Neuronal stem cell (in vitro differentiated cells): ENCODE measurements around the gene TSPOAP1.

Experiments used
- DNase-seq: peaks from one replicate; pipeline ENCODE4 v3.0.0-alpha.2; 2013; ENCODE audit warnings: low spot score
- H2AFZ ChIP-seq: one replicate; pipeline ENCODE4 v1.6.1; 2013; ENCODE audit warnings: mild to moderate bottlenecking, low read length, inconsistent platforms
- H2AK5ac ChIP-seq: 2 replicates; pipeline ENCODE4 v1.6.1; 2013; ENCODE audit warnings: low read depth, mild to moderate bottlenecking, inconsistent platforms, low read length, moderate library complexity, mixed read lengths
- H2BK120ac ChIP-seq: 2 replicates; pipeline ENCODE4 v1.6.1; 2013; ENCODE audit warnings: low read depth, mild to moderate bottlenecking, inconsistent platforms, low read length, moderate library complexity, mixed read lengths
- H2BK12ac ChIP-seq: one replicate; pipeline ENCODE4 v1.6.1; 2013; ENCODE audit warnings: low read length, inconsistent platforms
- H2BK15ac ChIP-seq: 2 replicates; pipeline ENCODE4 v1.6.1; 2013; ENCODE audit warnings: mild to moderate bottlenecking, low read length, inconsistent platforms, mixed read lengths
- H2BK5ac ChIP-seq: one replicate; pipeline ENCODE4 v1.6.1; 2013; ENCODE audit warnings: inconsistent platforms, mild to moderate bottlenecking, low read length, moderate library complexity
- H3K14ac ChIP-seq: one replicate; pipeline ENCODE4 v1.6.1; 2013; ENCODE audit warnings: low read length, inconsistent platforms
- H3K18ac ChIP-seq: 2 replicates; pipeline ENCODE4 v1.6.1; 2013; ENCODE audit warnings: low read length, inconsistent platforms
- H3K23ac ChIP-seq: 2 replicates; pipeline ENCODE4 v1.6.1; 2013; ENCODE audit warnings: low read depth, mild to moderate bottlenecking, mixed read lengths, low read length, inconsistent platforms; ENCODE audit not compliant: poor library complexity
- H3K27ac ChIP-seq: replicated peaks from 3 replicates; pipeline ENCODE4 v1.5.1; 2013; ENCODE audit warnings: low read length, inconsistent platforms
- H3K27me3 ChIP-seq, 3 experiments: 2 replicates each; pipeline ENCODE4 v1.6.1; 2013; ENCODE audit warnings: low read length in 3 of 3, mild to moderate bottlenecking in 2 of 3, inconsistent platforms in 1 of 3, low read depth in 1 of 3, mixed read lengths in 1 of 3, moderate library complexity in 1 of 3; ENCODE audit not compliant: control insufficient read depth in 3 of 3, insufficient read depth in 3 of 3
- H3K36me3 ChIP-seq, 2 donors: replicated peaks in 1 of 2; 2 replicates each; pipeline ENCODE4 v1.6.1; 2013; ENCODE audit warnings: low read length in 2 of 2; ENCODE audit not compliant: control insufficient read depth in 2 of 2, insufficient read depth in 2 of 2
- H3K4ac ChIP-seq: 2 replicates; pipeline ENCODE4 v1.6.1; 2013; ENCODE audit warnings: inconsistent platforms, mild to moderate bottlenecking, low read length, moderate library complexity
- H3K4me1 ChIP-seq, 2 donors: 1 replicate in 1 of 2; 2 replicates in 1 of 2; pipeline ENCODE4 v1.6.1; 2013; ENCODE audit warnings: low read length in 2 of 2, low read depth in 1 of 2; ENCODE audit not compliant: control insufficient read depth in 2 of 2, insufficient read depth in 1 of 2
- H3K4me2 ChIP-seq: one replicate; pipeline ENCODE4 v1.6.1; 2013; ENCODE audit warnings: mild to moderate bottlenecking, low read length, inconsistent platforms; ENCODE audit not compliant: insufficient read depth, poor library complexity, severe bottlenecking
- H3K4me3 ChIP-seq, 2 donors: 2 replicates each; pipeline ENCODE4 v1.5.1; 2013; ENCODE audit warnings: low read length in 2 of 2, mild to moderate bottlenecking in 2 of 2, inconsistent platforms in 1 of 2, moderate library complexity in 1 of 2
- H3K79me1 ChIP-seq: one replicate; pipeline ENCODE4 v1.6.1; 2013; ENCODE audit warnings: low read depth, mild to moderate bottlenecking, inconsistent platforms, low read length, moderate library complexity
- H3K9ac ChIP-seq: one replicate; pipeline ENCODE4 v1.6.1; 2013; ENCODE audit warnings: mild to moderate bottlenecking, low read depth, low read length, inconsistent platforms; ENCODE audit not compliant: poor library complexity
- H3K9me3 ChIP-seq, 2 donors: replicated peaks in 1 of 2; 2 replicates each; pipeline versions ENCODE3 to v1.6.1; 2013; ENCODE audit warnings: low read length in 2 of 2, mild to moderate bottlenecking in 2 of 2, inconsistent platforms in 1 of 2, low read depth in 1 of 2, mixed read lengths in 1 of 2, moderate library complexity in 1 of 2; ENCODE audit not compliant: control insufficient read depth in 2 of 2, insufficient read depth in 1 of 2
- H4K8ac ChIP-seq: one replicate; pipeline ENCODE4 v1.6.1; 2013; ENCODE audit warnings: low read depth, mild to moderate bottlenecking, inconsistent platforms, low read length, moderate library complexity
- H4K91ac ChIP-seq: one replicate; pipeline ENCODE4 v1.6.1; 2013; ENCODE audit warnings: low read length, low read depth, mild to moderate bottlenecking, inconsistent platforms; ENCODE audit not compliant: poor library complexity
- WGBS, 2 donors: extraction: QIAGEN DNeasy Blood & Tissue Kit; methylation state at CpG; one replicate each; pipeline ENCODE4 v1.1.7; 2013; ENCODE audit warnings: missing lambda C conversion rate in 2 of 2, mixed read lengths in 1 of 2; ENCODE audit not compliant: insufficient read length in 2 of 2, insufficient replicate concordance in 1 of 2; ENCODE audit errors: extremely low coverage in 2 of 2; 5-methylcytosine and 5-hydroxymethylcytosine counted together

TSPOAP1 gene

GRCh38 chr17:58269557-58270291 is 58.9 kb downstream of the TSPOAP1 start:
- Histone ChIP-seq H3K4me3 (no peak overlapping the region), H2BK5ac (no peak overlapping the region), H2BK15ac (no peak overlapping the region), H3K4me1 (no peaks in the 10 kb centered on the region), H4K8ac (no peak overlapping the region), H2BK12ac (no peak overlapping the region), H4K91ac (no peak overlapping the region), H3K79me1 (no peaks in the 10 kb centered on the region), H3K27ac (no peak overlapping the region), H3K4ac (no peak overlapping the region), H3K23ac (no peak overlapping the region), H3K9ac (peak overlapping the region; percentile 1), H2AK5ac (no peak overlapping the region), H2AFZ (no peak overlapping the region), H3K14ac (no peak overlapping the region), H3K36me3 (no peaks in the 10 kb centered on the region), H3K9me3 (no peaks in the 10 kb centered on the region), H3K18ac (no peak overlapping the region), H3K27me3 (peaks cover 0 to 40% (median 2%) of the 10 kb centered on the region in 3 experiments), H3K4me2 (no peak overlapping the region), H2BK120ac (no peak overlapping the region)
- no CpG with 5 or more reads among the region's 9 CpGs for WGBS, 2 donors
- no peak for DNase-seq

- no peak overlapping the region for H3K4me3 ChIP-seq
Measured at GRCh38 chr17:58268774-58269556, 59.6 kb downstream of the TSPOAP1 start.

DNA sequence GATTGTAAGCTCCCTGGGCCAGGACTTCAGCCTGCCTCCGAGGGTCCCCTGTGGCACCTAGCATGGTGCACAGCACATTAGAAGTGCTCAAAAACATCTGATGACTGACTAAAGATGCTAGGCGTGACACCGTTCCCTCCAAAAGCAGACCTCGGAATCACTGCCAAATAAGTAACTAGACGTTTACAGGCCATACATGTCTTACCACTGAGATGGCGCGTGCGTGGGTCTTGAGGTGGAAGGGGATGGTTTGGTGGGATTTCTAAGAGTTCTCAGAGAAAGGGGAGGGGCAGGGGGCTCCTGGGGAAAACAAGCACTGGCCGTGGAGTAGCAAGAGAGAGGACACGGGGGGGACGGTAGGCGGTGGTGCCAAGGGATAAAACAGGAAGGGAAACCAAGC is 60.3 kb downstream of the TSPOAP1 start:
- Histone ChIP-seq H3K4me2 (no peak overlapping the region), H2BK5ac (no peak overlapping the region), H3K4me1 (no peaks in the 10 kb centered on the region), H2BK120ac (no peak overlapping the region), H4K91ac (no peak overlapping the region), H2AFZ (no peak overlapping the region), H2BK15ac (no peak overlapping the region), H3K23ac (no peak overlapping the region), H3K9ac (no peak overlapping the region), H2BK12ac (no peak overlapping the region), H3K27me3 (peaks cover 0 to 53% (median under 1%) of the 10 kb centered on the region in 3 experiments), H3K79me1 (no peaks in the 10 kb centered on the region), H3K14ac (no peak overlapping the region), H3K9me3 (no peaks in the 10 kb centered on the region), H3K4me3 (no peak overlapping the region), H3K36me3 (no peaks in the 10 kb centered on the region), H4K8ac (no peak overlapping the region), H2AK5ac (no peak overlapping the region), H3K4ac (no peak overlapping the region), H3K27ac (no peak overlapping the region), H3K18ac (peak overlapping the region; percentile 55)
- no CpG with 5 or more reads among the region's 12 CpGs for WGBS, 2 donors
- DNase-seq: no peak

More at GRCh38 chr17:58268774-58269556, 59.6 kb downstream of the TSPOAP1 start:
- Histone ChIP-seq H2AFZ (no peak overlapping the region), H3K4ac (no peak overlapping the region), H3K23ac (peak overlapping the region; percentile 31), H4K91ac (no peak overlapping the region), H2AK5ac (no peak overlapping the region), H2BK12ac (no peak overlapping the region), H2BK120ac (no peak overlapping the region), H3K4me2 (no peak overlapping the region), H3K9ac (peak overlapping the region; percentile 1), H3K9me3 (no peaks in the 10 kb centered on the region), H3K4me1 (no peaks in the 10 kb centered on the region), H3K18ac (no peak overlapping the region), H2BK5ac (no peak overlapping the region), H3K27ac (no peak overlapping the region), H3K14ac (no peak overlapping the region), H3K36me3 (no peaks in the 10 kb centered on the region), H3K79me1 (no peaks in the 10 kb centered on the region), H2BK15ac (no peak overlapping the region), H4K8ac (no peak overlapping the region), H3K27me3 (peaks cover 0 to 47% (median 2%) of the 10 kb centered on the region in 3 experiments)
- no peak for DNase-seq
- no CpG with 5 or more reads among the region's 6 CpGs for WGBS, 2 donors
